ENCODE measurements around the gene MRPL51. TPM values are rescaled to one million over a fixed set of nuclear protein-coding genes. Genes with fewer than 3 reads are reported as not detected.

The MRPL51 gene
- total and polyA plus RNA-seq, 2 experiments from 2014 or later, result 57.4 to 231 TPM

GRCh38 chr12:6532927-6533652, 40.0 kb upstream of the MRPL51 start:
- H3K27ac ChIP-seq, result peak overlapping the region; percentile 92
- no peaks in the 10 kb centered on the region for H3K27me3 ChIP-seq
- H2AFZ ChIP-seq, result peak overlapping the region; percentile 57
- no peak for TF ChIP-seq CTCF (IDR thresholded peaks at IDR 0.05; ENCODE audit: poor library complexity)
- no peak for TF ChIP-seq EZH2phosphoT487 (IDR thresholded peaks at IDR 0.05; ENCODE audit: low read depth, severe bottlenecking, unreplicated experiment)
- no peak for TF ChIP-seq EZH2 (IDR thresholded peaks at IDR 0.05; ENCODE audit: borderline replicate concordance)
- no peaks in the 10 kb centered on the region for H3K9me2 ChIP-seq (replicated peaks; ENCODE audit: insufficient read depth)
- H3K4me1 ChIP-seq (ENCODE audit: insufficient read depth), result peaks cover 29% of the 10 kb centered on the region
- peaks cover 35% of the 10 kb centered on the region for H4K20me1 ChIP-seq (ENCODE audit: insufficient read depth, poor library complexity, severe bottlenecking)
- H3K9me3 ChIP-seq (ENCODE audit: low read depth), result no peaks in the 10 kb centered on the region
- H3K36me3 ChIP-seq (replicated peaks; ENCODE audit: insufficient read depth, low read depth), result no peaks in the 10 kb centered on the region
- H3K4me2 ChIP-seq, result peak overlapping the region; percentile 82
- H3K4me3 ChIP-seq, result peak overlapping the region; percentile 17
- H3K79me2 ChIP-seq, result peaks cover 39% of the 10 kb centered on the region
- DNase-seq (ENCODE audit: low spot score), result peak; percentile 88
- WGBS (ENCODE audit: low lambda C conversion rate, missing lambda C conversion rate), result 2% methylated on average over 13 of the region's 14 CpGs

- H3K27me3 ChIP-seq, result no peaks in the 10 kb centered on the region
- no peaks in the 10 kb centered on the region for H3K9me2 ChIP-seq (replicated peaks; ENCODE audit: insufficient read depth)
- H3K27ac ChIP-seq, result peak overlapping the region; percentile 92
- H3K9me3 ChIP-seq (ENCODE audit: low read depth), result no peaks in the 10 kb centered on the region
- no peak overlapping the region for H2AFZ ChIP-seq
- TF ChIP-seq EZH2phosphoT487 (IDR thresholded peaks at IDR 0.05; ENCODE audit: low read depth, severe bottlenecking, unreplicated experiment), result no peak
- TF ChIP-seq EZH2 (IDR thresholded peaks at IDR 0.05; ENCODE audit: borderline replicate concordance), result no peak
- no peak for TF ChIP-seq CTCF (IDR thresholded peaks at IDR 0.05; ENCODE audit: poor library complexity)
- H3K79me2 ChIP-seq, result peaks cover 39% of the 10 kb centered on the region
- no peaks in the 10 kb centered on the region for H3K36me3 ChIP-seq (replicated peaks; ENCODE audit: insufficient read depth, low read depth)
- peaks cover 29% of the 10 kb centered on the region for H3K4me1 ChIP-seq (ENCODE audit: insufficient read depth)
- 17% methylated on average over 20 of the region's 20 CpGs for WGBS (ENCODE audit: low lambda C conversion rate, missing lambda C conversion rate)
- H3K4me2 ChIP-seq, result peak overlapping the region; percentile 82
- peaks cover 28% of the 10 kb centered on the region for H4K20me1 ChIP-seq (ENCODE audit: insufficient read depth, poor library complexity, severe bottlenecking)
- no peak overlapping the region for H3K4me3 ChIP-seq
- peak; percentile 91 for DNase-seq (ENCODE audit: low spot score)
Observed at GRCh38 chr12:6532051-6532926, 39.2 kb upstream of the MRPL51 start.

DNA sequence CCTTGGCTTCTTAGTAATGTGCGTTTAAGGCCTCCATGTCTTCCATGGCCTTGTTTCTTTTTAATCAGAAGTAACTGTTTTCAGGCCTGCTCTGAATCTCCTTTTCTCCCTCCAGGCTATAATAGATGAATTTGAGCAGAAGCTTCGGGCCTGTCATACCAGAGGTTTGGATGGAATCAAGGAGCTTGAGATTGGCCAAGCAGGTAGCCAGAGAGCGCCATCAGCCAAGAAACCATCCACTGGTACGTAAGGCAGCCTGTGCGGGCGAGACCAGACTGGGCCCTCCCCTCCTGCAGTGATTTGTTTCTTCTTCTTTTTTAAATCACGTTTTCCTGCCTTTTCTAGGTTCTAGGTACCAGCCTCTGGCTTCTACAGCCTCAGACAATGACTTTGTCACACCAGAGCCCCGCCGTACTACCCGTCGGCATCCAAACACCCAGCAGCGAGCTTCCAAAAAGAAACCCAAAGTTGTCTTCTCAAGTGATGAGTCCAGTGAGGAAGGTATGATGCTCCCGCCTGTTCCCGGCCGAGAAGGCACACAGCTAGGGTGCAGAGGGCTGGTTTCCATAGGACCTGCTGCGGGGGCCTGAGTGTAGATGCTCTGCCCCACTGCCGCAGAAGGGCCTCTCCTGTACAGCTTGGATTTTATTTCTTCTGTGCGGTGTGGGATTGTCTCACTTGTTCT, 37.7 kb upstream of the MRPL51 start:
- Histone ChIP-seq H3K36me3 (replicated peaks; ENCODE audit: insufficient read depth, low read depth) (no peaks in the 10 kb centered on the region), H3K27ac (peak overlapping the region; percentile 92)
- 97% methylated on average over 18 of the region's 18 CpGs for WGBS (ENCODE audit: low lambda C conversion rate, missing lambda C conversion rate)

More for the DNA sequence above, 37.7 kb upstream of the MRPL51 start:
- no peak for TF ChIP-seq CTCF (IDR thresholded peaks at IDR 0.05; ENCODE audit: poor library complexity)
- TF ChIP-seq EZH2phosphoT487 (IDR thresholded peaks at IDR 0.05; ENCODE audit: low read depth, severe bottlenecking, unreplicated experiment), result no peak
- no peak for TF ChIP-seq EZH2 (IDR thresholded peaks at IDR 0.05; ENCODE audit: borderline replicate concordance)
- Histone ChIP-seq H3K9me3 (ENCODE audit: low read depth) (no peaks in the 10 kb centered on the region), H3K27me3 (no peaks in the 10 kb centered on the region), H4K20me1 (ENCODE audit: insufficient read depth, poor library complexity, severe bottlenecking) (peaks cover 13% of the 10 kb centered on the region), H3K4me1 (ENCODE audit: insufficient read depth) (peaks cover 21% of the 10 kb centered on the region), H3K79me2 (peaks cover 24% of the 10 kb centered on the region), H2AFZ (no peak overlapping the region), H3K9me2 (replicated peaks; ENCODE audit: insufficient read depth) (no peaks in the 10 kb centered on the region), H3K4me3 (no peak overlapping the region), H3K4me2 (no peak overlapping the region)
- DNase-seq (ENCODE audit: low spot score), result no peak
